Bronchial smooth muscle cell (primary cell): ENCODE results near the gene NPIPA7. TPM values are rescaled to one million over a fixed set of nuclear protein-coding genes. Genes with fewer than 3 reads are reported as not detected.

Experiments
- total RNA-seq: library from RNA; depleted of rRNA; stranded (reverse); fragments of >200 nt; gene quantifications from 2 replicates; pipeline ENCODE4 v1.2.1, GENCODE V29; 2014

NPIPA7 gene
- total RNA-seq: 0.47 and 1.1 TPM in 2 replicates

GRCh38 chr16:16378840-16379239, at the start of gene NPIPA7:
NPIPA7 (plus strand) TSS chr16:16379140; CDS start chr16:16379245, 105 bp downstream.

Other genes with a start within 250 kb of the NPIPA7 start
- 2.1 and 3.8 TPM in 2 replicates for gene ABCC6, start 155.6 kb upstream of the NPIPA7 start, total RNA-seq
- gene NOMO3, start 146.6 kb upstream of the NPIPA7 start, total RNA-seq: 14.3 and 31.2 TPM in 2 replicates